ENCODE measurements around the gene CIAPIN1. TPM values are rescaled to one million over a fixed set of nuclear protein-coding genes. Genes with fewer than 3 reads are reported as not detected.

CIAPIN1 gene
- total RNA-seq (10 to 100 TPM; 31.8 to 78.3 (median 50.8) TPM), polyA plus RNA-seq (10 to 100 TPM; 41.7 to 76.6 (median 59.7) TPM)
- long read RNA-seq, donor 1, transcript CIAPIN1-209 (9 exons, 2,016 nt): minor isoform, 5 of 39 reads
- long read RNA-seq, donor 1, transcript CIAPIN1-201 (9 exons, 2,182 nt): major isoform, 27 of 39 reads
- long read RNA-seq, donor 1, partial matches to known transcripts: 2 of 39 reads
- long read RNA-seq, donor 1, other reads (novel, unspliced or antisense): 3 of 39 reads
- long read RNA-seq, donor 2, transcript CIAPIN1-213 (8 exons, 1,559 nt): minor isoform, 6 of 144 reads
- long read RNA-seq, donor 2, transcript CIAPIN1-209 (9 exons, 2,016 nt): minor isoform, 15 of 144 reads
- long read RNA-seq, donor 2, transcript CIAPIN1-201 (9 exons, 2,182 nt): major isoform, 106 of 144 reads
- long read RNA-seq, donor 2, partial matches to known transcripts: 4 of 144 reads
- long read RNA-seq, donor 2, other reads (novel, unspliced or antisense): 12 of 144 reads

DNA sequence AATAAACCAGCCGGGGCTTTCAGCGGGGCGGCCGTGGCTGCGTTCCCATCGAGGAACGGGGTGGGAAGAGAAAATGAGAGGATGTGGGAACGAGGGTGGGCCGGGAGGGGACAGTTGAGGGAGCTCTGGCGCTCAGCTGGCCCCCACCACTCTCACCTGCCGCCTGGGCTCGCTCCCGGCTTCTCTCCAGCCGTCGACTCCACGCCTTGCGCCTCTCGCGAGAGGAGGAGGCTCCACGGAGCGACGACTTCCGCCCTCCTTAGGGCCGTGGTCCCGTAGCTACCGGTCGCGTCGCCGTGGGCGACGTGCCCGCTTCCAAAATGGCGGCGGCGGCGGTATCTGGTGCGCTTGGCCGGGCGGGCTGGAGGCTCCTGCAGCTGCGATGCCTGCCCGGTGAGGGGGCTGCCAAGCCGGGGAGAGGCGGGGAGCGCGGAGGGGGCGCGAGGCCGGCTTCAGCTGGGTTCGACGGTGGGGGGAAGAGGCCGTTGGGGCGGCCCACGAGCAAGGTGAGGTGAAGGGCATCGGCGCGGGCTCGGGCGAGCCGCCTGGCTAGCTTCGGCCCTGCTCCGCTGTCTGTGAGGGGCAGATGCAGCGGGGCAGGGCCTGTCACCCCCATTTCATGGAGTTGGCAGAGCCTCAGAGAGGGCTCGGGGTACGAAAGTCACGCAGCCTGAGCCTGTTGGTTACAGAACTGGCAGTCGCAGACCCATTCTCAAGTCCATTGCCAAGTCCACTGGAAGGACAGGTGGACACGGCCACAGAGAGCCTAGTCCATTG, at the start of gene CIAPIN1, which contains the start of gene COQ9:
CIAPIN1 (minus strand) TSS at position 200 of the 777 bp plus-strand sequence. CDS start 6,457 bp downstream, outside the sequence.
COQ9 (plus strand) TSS at position 294 of the 777 bp plus-strand sequence; CDS start at position 321, 27 bp downstream.
- ATAC-seq (peak; percentile 97 to 99 (median 98)), DNase-seq (peak; percentile 95 to 98)
- H3K27me3 ChIP-seq (ENCODE audit: insufficient read depth in 3 of 3, low read length in 2 of 3): no peaks in the 10 kb centered on the region
- intact Hi-C loops (cut with DNase I): no loop called here
- peak within 1 kb of the TSS; percentile 86 for H3K4me3 ChIP-seq
- H3K36me3 ChIP-seq (ENCODE audit: insufficient read depth in 1 of 2, low read depth in 1 of 2): peaks cover 0 to 19% of the 10 kb centered on the region in 2 donors
- TF ChIP-seq, protein P1, sequence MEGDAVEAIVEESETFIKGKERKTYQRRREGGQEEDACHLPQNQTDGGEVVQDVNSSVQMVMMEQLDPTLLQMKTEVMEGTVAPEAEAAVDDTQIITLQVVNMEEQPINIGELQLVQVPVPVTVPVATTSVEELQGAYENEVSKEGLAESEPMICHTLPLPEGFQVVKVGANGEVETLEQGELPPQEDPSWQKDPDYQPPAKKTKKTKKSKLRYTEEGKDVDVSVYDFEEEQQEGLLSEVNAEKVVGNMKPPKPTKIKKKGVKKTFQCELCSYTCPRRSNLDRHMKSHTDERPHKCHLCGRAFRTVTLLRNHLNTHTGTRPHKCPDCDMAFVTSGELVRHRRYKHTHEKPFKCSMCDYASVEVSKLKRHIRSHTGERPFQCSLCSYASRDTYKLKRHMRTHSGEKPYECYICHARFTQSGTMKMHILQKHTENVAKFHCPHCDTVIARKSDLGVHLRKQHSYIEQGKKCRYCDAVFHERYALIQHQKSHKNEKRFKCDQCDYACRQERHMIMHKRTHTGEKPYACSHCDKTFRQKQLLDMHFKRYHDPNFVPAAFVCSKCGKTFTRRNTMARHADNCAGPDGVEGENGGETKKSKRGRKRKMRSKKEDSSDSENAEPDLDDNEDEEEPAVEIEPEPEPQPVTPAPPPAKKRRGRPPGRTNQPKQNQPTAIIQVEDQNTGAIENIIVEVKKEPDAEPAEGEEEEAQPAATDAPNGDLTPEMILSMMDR (IDR thresholded peaks at IDR 0.05): no peak
- no peaks in the 10 kb centered on the region for H3K9me3 ChIP-seq
- peak within 1 kb of the TSS; percentile 91 for H3K27ac ChIP-seq
- 0% methylated on average over 48 to 68 of the region's 68 CpGs for WGBS, 3 donors
- H3K4me1 ChIP-seq: peaks cover 39% of the 10 kb centered on the region

DNA sequence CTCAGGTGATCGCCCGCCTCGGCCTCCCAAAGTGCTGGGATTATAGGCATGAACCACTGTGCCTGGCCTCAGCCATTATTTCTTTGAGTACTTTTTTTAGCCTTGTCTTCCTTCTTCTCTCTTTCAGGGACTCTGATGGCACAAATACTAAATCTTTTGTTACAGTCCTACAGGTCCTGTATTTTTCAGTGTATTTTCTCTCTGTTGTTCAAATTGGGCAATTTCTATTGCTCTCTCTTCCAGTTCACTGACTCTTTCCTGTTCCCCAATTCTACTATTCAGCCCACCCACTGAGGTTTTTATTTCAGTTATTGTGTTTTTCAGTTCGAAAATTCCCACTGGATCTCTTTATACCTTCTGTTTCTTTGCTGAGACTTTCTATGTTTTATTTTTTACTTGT, 46.6 kb upstream of the CIAPIN1 start:
- DNase-seq (no peak), ATAC-seq (no peak)
- H3K27me3 ChIP-seq (ENCODE audit: insufficient read depth in 3 of 3, low read length in 2 of 3): no peaks in the 10 kb centered on the region
- no peaks in the 10 kb centered on the region for H3K9me3 ChIP-seq
- no peaks in the 10 kb centered on the region for H3K36me3 ChIP-seq (ENCODE audit: insufficient read depth in 1 of 2, low read depth in 1 of 2)
- intact Hi-C loops (cut with DNase I): no loop called here
- TF ChIP-seq, protein P1 (IDR thresholded peaks at IDR 0.05): no peak
- H3K27ac ChIP-seq: no peak overlapping the region
- H3K4me3 ChIP-seq: no peak overlapping the region
- H3K4me1 ChIP-seq: no peaks in the 10 kb centered on the region
- 77 to 93% (median 84%) methylated on average over 4 of the region's 4 CpGs for WGBS, 3 donors

DNA sequence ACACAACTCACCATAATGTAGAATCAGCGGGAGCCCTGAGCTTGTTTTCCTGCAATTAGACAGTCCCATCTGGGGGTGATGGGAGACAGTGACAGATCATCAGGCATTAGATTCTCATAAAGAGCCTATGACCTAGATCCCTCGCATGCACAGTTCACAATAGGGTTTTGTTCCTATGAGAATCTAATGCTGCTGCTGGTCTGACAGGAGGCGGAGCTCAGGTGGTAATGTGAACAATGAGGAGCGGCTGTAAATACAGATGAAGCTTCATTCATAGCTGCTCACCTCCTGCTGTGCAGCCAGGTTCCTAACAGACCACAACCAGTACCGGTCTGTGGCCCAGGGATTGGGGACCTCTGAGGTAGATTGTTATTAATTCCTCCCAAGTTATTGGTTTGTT, 42.0 kb upstream of the CIAPIN1 start:
- WGBS, 3 donors: 93 to 95% (median 94%) methylated on average over 5 of the region's 5 CpGs
- Histone ChIP-seq H3K4me1 (peaks cover 14% of the 10 kb centered on the region), H3K27ac (no peak overlapping the region), H3K9me3 (no peaks in the 10 kb centered on the region), H3K4me3 (no peak overlapping the region), H3K27me3 (ENCODE audit: insufficient read depth in 3 of 3, low read length in 2 of 3) (no peaks in the 10 kb centered on the region), H3K36me3 (ENCODE audit: insufficient read depth in 1 of 2, low read depth in 1 of 2) (no peaks in the 10 kb centered on the region)
- DNase-seq (no peak), ATAC-seq (no peak)
- intact Hi-C loops (cut with DNase I): no loop called here
- TF ChIP-seq, protein P1 (IDR thresholded peaks at IDR 0.05): no peak

DNA sequence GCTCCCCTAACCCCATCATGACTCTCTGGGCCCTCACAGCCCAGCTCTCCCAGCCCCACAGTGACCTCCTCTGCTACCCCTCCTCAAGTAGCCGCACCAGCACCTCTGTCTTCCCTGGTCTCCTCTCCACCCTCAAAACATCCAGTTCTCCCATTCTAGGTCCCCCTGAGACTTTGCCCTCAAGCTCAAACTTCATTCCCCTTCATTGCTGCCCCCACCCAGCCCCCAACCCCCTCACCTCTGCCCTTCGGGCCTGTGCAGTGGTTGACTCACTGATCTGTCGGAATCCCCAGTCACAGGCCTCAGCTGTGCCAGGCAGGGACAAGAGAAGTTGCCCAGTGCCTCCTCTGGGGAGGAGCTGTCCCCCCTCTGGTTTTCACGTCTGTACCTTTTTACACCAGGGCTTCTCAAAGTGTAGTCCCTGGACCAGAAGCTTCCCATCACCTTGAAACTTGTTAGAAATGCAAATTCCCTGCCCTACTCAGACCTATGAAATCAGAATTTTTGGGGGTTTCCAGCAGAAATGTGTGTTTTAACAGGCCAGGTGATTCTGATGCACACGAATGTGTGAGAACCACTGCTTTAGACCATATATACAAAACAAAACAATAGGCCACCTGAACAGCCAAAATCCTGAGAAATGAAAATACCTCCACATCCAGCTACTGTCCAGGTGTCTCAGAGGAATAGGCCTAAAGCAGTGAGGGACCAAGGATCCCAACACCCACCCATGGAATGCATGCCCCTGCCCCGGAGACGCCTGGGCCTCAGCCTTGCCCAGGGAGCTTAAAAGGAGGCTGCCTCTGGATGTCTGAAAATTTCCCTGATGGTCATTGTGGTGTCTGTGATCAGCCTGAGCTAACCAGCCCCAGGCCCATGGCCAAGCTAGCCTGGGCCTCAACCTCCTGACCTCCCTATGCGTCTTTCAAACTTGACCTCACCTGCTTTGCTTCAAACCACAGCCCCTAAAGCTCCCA, 40.0 kb upstream of the CIAPIN1 start:
- Histone ChIP-seq H3K36me3 (ENCODE audit: insufficient read depth in 1 of 2, low read depth in 1 of 2) (no peaks in the 10 kb centered on the region), H3K27me3 (ENCODE audit: insufficient read depth in 3 of 3, low read length in 2 of 3) (no peaks in the 10 kb centered on the region), H3K4me3 (peak overlapping the region; percentile 81), H3K27ac (no peak overlapping the region), H3K4me1 (peaks cover 14% of the 10 kb centered on the region), H3K9me3 (no peaks in the 10 kb centered on the region)
- TF ChIP-seq, protein P1 (IDR thresholded peaks at IDR 0.05): no peak
- 81 to 91% (median 83%) methylated on average over 8 of the region's 8 CpGs for WGBS, 3 donors
- ATAC-seq: no peak
- intact Hi-C loops (cut with DNase I): no loop called here
- DNase-seq: peak in 1 of 2 donors; percentile 21

Data from psoas muscle (tissue), 8 donors.